HEK293 (cell line): ENCODE data around the gene BEGAIN.
A peak's percentile ranks its signal among the peaks of the same experiment; 100 is the strongest.

Experiments used
- CTCF ChIA-PET: fragments of 350-600 bp; formaldehyde crosslinking; extraction: SDS; loops from one replicate; lab custom pipeline; 2021; ENCODE audit warnings: antibody characterized with exemption; lab: Yijun Ruan, JAX
- POLR2A ChIA-PET: fragments of 300-600 bp; formaldehyde crosslinking; extraction: SDS; loops from one replicate; lab custom pipeline; 2020; ENCODE audit warnings: antibody characterized with exemption, inconsistent platforms; lab: Yijun Ruan, JAX
- H3K27ac ChIP-seq: fragments of 200-500 bp; sonication (Bioruptor generic); 2 replicates; pipeline ENCODE4 v1.5.1; 2014; ENCODE audit warnings: low read depth, low read length, control low read depth, inconsistent platforms; ENCODE audit errors: extremely low read depth
- H3K36me3 ChIP-seq, 2 experiments: fragments of 200-500 bp in 1 of 2; sonication (Bioruptor generic) in 1 of 2; 1 replicate in 1 of 2; 2 replicates in 1 of 2; pipeline ENCODE4 v1.5.1; 2014 to 2017; ENCODE audit warnings: inconsistent platforms in 2 of 2, low read length in 2 of 2; ENCODE audit not compliant: control insufficient read depth in 2 of 2, insufficient read depth in 1 of 2
- H3K4me1 ChIP-seq: fragments of 200-500 bp; sonication (Bioruptor generic); 2 replicates; pipeline ENCODE4 v1.5.1; 2014; ENCODE audit warnings: mild to moderate bottlenecking, low read length, inconsistent platforms; ENCODE audit not compliant: control insufficient read depth, insufficient read depth
- H3K4me3 ChIP-seq: 2 replicates; pipeline ENCODE4 v1.5.1; 2011; ENCODE audit warnings: low read depth, mild to moderate bottlenecking, control low read depth, low read length, moderate library complexity
- H3K9me3 ChIP-seq: fragments of 200-500 bp; sonication (Bioruptor generic); 2 replicates; pipeline ENCODE4 v1.5.1; 2014; ENCODE audit warnings: low read depth, low read length, inconsistent platforms; ENCODE audit not compliant: control insufficient read depth, insufficient read depth
- EGR2 ChIP-seq: fragments of 450-650 bp; formaldehyde crosslinking; IDR thresholded peaks from 2 replicates; pipeline ENCODE4 v1.5.1; 2016; ENCODE audit warnings: low read depth, missing biosample characterization, missing genetic modification characterization
- FEZF1 ChIP-seq: fragments of 450-650 bp; formaldehyde crosslinking; IDR thresholded peaks from 2 replicates; pipeline ENCODE4 v1.5.1; 2016; ENCODE audit warnings: missing biosample characterization, missing genetic modification characterization
- GLI4 ChIP-seq: fragments of 450-650 bp; formaldehyde crosslinking; IDR thresholded peaks from 2 replicates; pipeline ENCODE4 v1.5.1; 2016; ENCODE audit warnings: missing biosample characterization, missing genetic modification characterization
- GLIS1 ChIP-seq: fragments of 450-650 bp; formaldehyde crosslinking; IDR thresholded peaks from 2 replicates; pipeline ENCODE4 v1.5.1; 2016; ENCODE audit warnings: missing biosample characterization, missing genetic modification characterization
- GLIS2 ChIP-seq: fragments of 450-650 bp; formaldehyde crosslinking; IDR thresholded peaks from 2 replicates; pipeline ENCODE4 v1.5.1; 2016; ENCODE audit warnings: missing biosample characterization, missing genetic modification characterization
- KLF1 ChIP-seq: fragments of 450-650 bp; formaldehyde crosslinking; IDR thresholded peaks from 2 replicates; pipeline ENCODE4 v1.5.1; 2016; ENCODE audit warnings: missing biosample characterization, missing genetic modification characterization
- PRDM1 ChIP-seq: fragments of 450-650 bp; formaldehyde crosslinking; IDR thresholded peaks from 2 replicates; pipeline ENCODE4; 2016; ENCODE audit warnings: missing biosample characterization, missing genetic modification characterization
- SALL2 ChIP-seq: fragments of 450-650 bp; formaldehyde crosslinking; IDR thresholded peaks from 2 replicates; pipeline ENCODE4 v1.5.0; 2017; ENCODE audit warnings: missing biosample characterization, mild to moderate bottlenecking, missing genetic modification characterization, borderline replicate concordance
- YY1 ChIP-seq: fragments of 450-650 bp; formaldehyde crosslinking; IDR thresholded peaks from 2 replicates; pipeline ENCODE4 v1.5.1; 2018; ENCODE audit warnings: missing biosample characterization, missing genetic modification characterization
- ZBTB48 ChIP-seq: fragments of 450-650 bp; formaldehyde crosslinking; IDR thresholded peaks from 2 replicates; pipeline ENCODE4 v1.5.1; 2016; ENCODE audit warnings: missing biosample characterization, missing genetic modification characterization
- ZFHX2 ChIP-seq: fragments of 450-650 bp; formaldehyde crosslinking; conservative IDR thresholded peaks from 2 replicates; pipeline ENCODE4 v1.5.1; 2016; ENCODE audit warnings: missing biosample characterization, missing genetic modification characterization
- ZIC2 ChIP-seq: fragments of 450-650 bp; formaldehyde crosslinking; IDR thresholded peaks from 2 replicates; pipeline ENCODE4 v1.5.1; 2016; ENCODE audit warnings: missing biosample characterization, missing genetic modification characterization
- ZNF335 ChIP-seq: fragments of 450-650 bp; formaldehyde crosslinking; conservative IDR thresholded peaks from 2 replicates; pipeline ENCODE4 v1.5.1; 2016; ENCODE audit warnings: missing biosample characterization, missing genetic modification characterization
- ZNF549 ChIP-seq: fragments of 450-650 bp; IDR thresholded peaks from 2 replicates; pipeline ENCODE4 v1.5.1; 2018; ENCODE audit warnings: missing biosample characterization, missing genetic modification characterization, mild to moderate bottlenecking, inconsistent platforms, moderate library complexity
- ZNF571 ChIP-seq: fragments of 450-650 bp; formaldehyde crosslinking; IDR thresholded peaks from 2 replicates; pipeline ENCODE4 v1.5.0; 2017; ENCODE audit warnings: missing biosample characterization, missing genetic modification characterization
- ZNF600 ChIP-seq: fragments of 450-650 bp; formaldehyde crosslinking; IDR thresholded peaks from 2 replicates; pipeline ENCODE4 v1.5.1; 2016; ENCODE audit warnings: missing biosample characterization, missing genetic modification characterization
- ZNF624 ChIP-seq: fragments of 450-650 bp; formaldehyde crosslinking; IDR thresholded peaks from 2 replicates; pipeline ENCODE4 v1.5.1; 2017; ENCODE audit warnings: missing biosample characterization, missing genetic modification characterization
- ZNF654 ChIP-seq: fragments of 450-650 bp; formaldehyde crosslinking; IDR thresholded peaks from 2 replicates; pipeline ENCODE4 v1.5.1; 2016; ENCODE audit warnings: low read depth, missing biosample characterization, missing genetic modification characterization
- TF ChIP-seq, protein P1 (sequence below): fragments of 450-650 bp; formaldehyde crosslinking; IDR thresholded peaks from 2 replicates; pipeline ENCODE4 v1.5.1; 2016; ENCODE audit warnings: missing biosample characterization, missing genetic modification characterization
- TF ChIP-seq, protein P2 (sequence below): fragments of 450-650 bp; formaldehyde crosslinking; IDR thresholded peaks from 2 replicates; pipeline ENCODE4 v1.5.1; 2016; ENCODE audit warnings: missing biosample characterization, missing genetic modification characterization

The BEGAIN gene

DNA sequence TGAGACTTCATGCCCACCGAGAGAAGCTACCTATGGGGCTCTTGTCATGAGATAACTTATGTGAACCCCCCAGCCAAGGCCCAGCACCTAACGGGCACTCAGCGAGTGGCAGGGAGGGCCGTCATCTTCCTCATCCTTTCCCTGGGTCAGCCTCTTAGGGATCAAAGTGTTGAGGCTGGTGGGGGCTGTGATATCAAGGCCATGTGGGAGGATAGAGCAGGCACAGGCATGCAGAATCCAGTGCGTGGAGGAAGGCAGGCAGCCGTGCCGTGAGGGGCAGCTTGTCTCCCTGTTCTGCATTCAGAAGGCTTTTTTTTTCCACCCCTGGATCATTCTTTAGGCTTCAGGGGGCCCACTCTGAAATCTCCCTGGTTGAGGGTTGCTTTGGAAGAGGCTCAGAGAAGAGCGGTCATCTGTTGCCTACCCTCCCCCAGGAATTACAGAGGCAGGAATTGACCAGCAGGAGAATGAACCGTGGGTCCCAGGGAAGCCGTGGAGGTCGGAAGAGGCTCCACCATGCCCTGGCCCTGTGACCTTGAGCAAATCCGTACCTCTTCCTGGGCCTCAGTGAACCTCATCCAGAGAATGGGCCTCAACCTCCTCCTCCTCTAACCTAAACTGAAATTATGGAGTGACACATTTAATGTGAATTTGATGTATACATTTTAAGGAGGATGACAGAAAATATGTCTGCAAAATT lies 62.8 kb downstream of the BEGAIN start:
- ChIA-PET CTCF (interaction anchor here (0.6 to 2.2 kb wide), 11 partner anchors 8 to 416 kb away, joined by 3 to 15 read pairs (median 3); no protein-coding TSS in a partner anchor), POLR2A (no interaction called here)
- H3K27ac ChIP-seq, result no peak overlapping the region
- H3K4me1 ChIP-seq, result no peaks in the 10 kb centered on the region
- H3K4me3 ChIP-seq, result no peak overlapping the region
- H3K36me3 ChIP-seq, result peaks cover 5 to 7% of the 10 kb centered on the region in 2 experiments; a peak in 2 of 3 replicates
- no peaks in the 10 kb centered on the region for H3K9me3 ChIP-seq
- TF ChIP-seq ZFHX2 (tag by site-specific recombination) (peak; percentile 67), EGR2 (tag by site-specific recombination) (peak; percentile 59), KLF1 (tag by site-specific recombination) (no peak)

DNA sequence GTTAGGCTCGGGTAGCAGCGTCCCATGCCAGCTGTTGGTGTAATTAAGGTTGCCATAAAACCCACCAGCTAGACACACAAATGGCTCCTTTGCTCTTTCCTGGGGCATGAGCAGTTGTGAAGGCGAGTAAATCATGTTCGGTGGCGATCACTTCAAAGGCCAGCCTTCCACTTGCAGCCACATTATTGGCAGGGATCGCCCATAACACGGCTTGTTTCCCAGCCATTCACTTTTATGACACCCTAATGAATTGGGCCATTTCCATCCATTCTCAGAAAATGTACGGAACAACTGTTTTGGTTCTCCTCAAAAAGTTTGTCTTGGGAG lies 63.4 kb downstream of the BEGAIN start:
- POLR2A ChIA-PET, result no interaction called here
- Histone ChIP-seq H3K9me3 (no peaks in the 10 kb centered on the region), H3K4me3 (no peak overlapping the region), H3K36me3 (peaks cover 5 to 7% of the 10 kb centered on the region in 2 experiments; a peak in 2 of 3 replicates), H3K27ac (no peak overlapping the region), H3K4me1 (no peaks in the 10 kb centered on the region)
- CTCF ChIA-PET, result interaction anchor here (0.6 to 2.2 kb wide), 7 partner anchors 8 to 129 kb away, joined by 3 to 9 read pairs (median 3); no protein-coding TSS in a partner anchor
- TF ChIP-seq GLIS2, result no peak
- no peak for TF ChIP-seq YY1
- TF ChIP-seq SALL2 (tag by site-specific recombination), result no peak
- TF ChIP-seq FEZF1, result peak; percentile 71; the same call in 1 of the 2 replicates
- TF ChIP-seq ZNF571 (tag by site-specific recombination), result no peak
- TF ChIP-seq ZNF549, result no peak
- no peak for TF ChIP-seq ZBTB48

DNA sequence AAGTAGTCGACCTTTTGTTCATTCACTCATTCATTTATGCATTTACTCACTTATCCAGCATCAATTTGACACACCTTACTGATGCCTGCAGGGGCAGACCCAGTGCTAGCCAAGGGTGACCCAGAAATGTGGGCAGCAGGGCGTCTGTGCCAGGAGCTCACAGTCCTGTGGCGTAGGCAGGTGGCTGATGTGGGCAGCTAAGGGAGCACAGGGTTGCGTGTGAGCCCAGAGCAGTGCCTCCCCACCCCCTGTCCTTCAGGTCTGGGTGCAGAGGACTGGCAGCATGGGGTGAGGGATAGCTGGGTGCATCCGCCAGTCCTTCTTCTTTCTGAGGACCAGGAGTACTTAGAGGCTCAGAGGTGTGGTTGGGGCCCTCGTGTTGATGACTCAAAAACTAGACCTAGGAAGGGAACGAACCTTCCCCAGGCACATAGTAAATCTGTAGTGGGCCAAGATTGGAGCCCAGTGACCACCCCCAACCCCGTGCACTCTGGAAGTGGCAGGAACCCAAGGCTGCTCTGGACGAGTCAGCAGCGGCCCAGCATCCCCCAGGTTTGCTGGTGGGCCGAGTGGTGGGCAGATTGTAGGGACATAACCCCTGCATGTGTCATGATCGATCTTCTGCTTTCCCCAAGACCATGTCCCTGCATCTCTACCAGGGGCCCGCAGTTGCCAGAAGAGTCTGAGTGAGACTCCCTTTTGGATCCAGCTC lies 63.9 kb downstream of the BEGAIN start:
- Histone ChIP-seq H3K9me3 (no peaks in the 10 kb centered on the region), H3K36me3 (peaks cover 5 to 7% of the 10 kb centered on the region in 2 experiments; a peak in 2 of 3 replicates), H3K4me1 (no peaks in the 10 kb centered on the region), H3K4me3 (no peak overlapping the region), H3K27ac (no peak overlapping the region)
- POLR2A ChIA-PET, result no interaction called here
- CTCF ChIA-PET, result interaction anchor here (0.6 to 1.2 kb wide), 4 partner anchors 10 to 124 kb away, joined by 3 to 4 read pairs (median 3); no protein-coding TSS in a partner anchor
- peak; percentile 16; the same call in 1 of the 2 replicates for TF ChIP-seq EGR2 (tag by site-specific recombination)
- no peak for TF ChIP-seq ZNF624 (tag by site-specific recombination)

DNA sequence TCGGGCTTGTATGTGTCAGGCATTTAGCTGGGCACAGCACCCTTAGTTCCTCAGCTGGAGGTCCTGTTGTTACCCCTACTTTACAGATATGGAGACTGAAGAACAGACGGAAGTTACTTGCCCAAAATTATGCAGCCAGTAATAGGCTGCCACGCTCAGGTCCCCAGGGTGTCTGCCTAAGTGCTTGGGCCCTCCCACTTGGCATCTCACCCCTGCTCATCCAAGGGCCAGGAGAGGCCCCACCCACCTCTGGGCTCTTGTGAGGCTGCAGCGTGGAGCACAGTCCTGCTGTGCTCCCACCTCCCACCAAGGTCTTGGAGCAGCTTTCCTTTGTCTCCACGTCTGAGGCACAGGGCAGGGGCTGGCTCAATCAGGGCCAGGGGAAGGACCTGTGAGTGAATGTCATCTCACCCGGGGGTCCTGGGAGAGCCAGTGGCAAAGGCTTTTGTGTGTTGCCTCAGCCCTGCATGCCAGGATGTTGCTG lies 64.6 kb downstream of the BEGAIN start:
- Histone ChIP-seq H3K4me3 (no peak overlapping the region), H3K9me3 (no peaks in the 10 kb centered on the region), H3K27ac (no peak overlapping the region), H3K36me3 (peaks cover 5 to 7% of the 10 kb centered on the region in 2 experiments; a peak in 2 of 3 replicates), H3K4me1 (no peaks in the 10 kb centered on the region)
- ChIA-PET POLR2A (interaction anchor here (0.5 kb wide), 1 partner anchor 237 kb away, joined by 4 read pairs; no protein-coding TSS in a partner anchor), CTCF (interaction anchor here (0.6 kb wide), 1 partner anchor 82 kb away, joined by 3 read pairs; no protein-coding TSS in a partner anchor)
- TF ChIP-seq ZIC2 (peak; percentile 80), ZNF600 (tag by site-specific recombination) (no peak), PRDM1 (no peak), GLI4 (tag by site-specific recombination) (no peak), ZNF654 (tag by site-specific recombination) (no peak), ZFHX2 (tag by site-specific recombination) (peak; percentile 36; the same call in 1 of the 2 replicates), ZNF335 (tag by site-specific recombination) (peak; percentile 54; the same call in 1 of the 2 replicates), GLIS1 (peak; percentile 88), ZNF571 (tag by site-specific recombination) (no peak)
- TF ChIP-seq, protein P1, sequence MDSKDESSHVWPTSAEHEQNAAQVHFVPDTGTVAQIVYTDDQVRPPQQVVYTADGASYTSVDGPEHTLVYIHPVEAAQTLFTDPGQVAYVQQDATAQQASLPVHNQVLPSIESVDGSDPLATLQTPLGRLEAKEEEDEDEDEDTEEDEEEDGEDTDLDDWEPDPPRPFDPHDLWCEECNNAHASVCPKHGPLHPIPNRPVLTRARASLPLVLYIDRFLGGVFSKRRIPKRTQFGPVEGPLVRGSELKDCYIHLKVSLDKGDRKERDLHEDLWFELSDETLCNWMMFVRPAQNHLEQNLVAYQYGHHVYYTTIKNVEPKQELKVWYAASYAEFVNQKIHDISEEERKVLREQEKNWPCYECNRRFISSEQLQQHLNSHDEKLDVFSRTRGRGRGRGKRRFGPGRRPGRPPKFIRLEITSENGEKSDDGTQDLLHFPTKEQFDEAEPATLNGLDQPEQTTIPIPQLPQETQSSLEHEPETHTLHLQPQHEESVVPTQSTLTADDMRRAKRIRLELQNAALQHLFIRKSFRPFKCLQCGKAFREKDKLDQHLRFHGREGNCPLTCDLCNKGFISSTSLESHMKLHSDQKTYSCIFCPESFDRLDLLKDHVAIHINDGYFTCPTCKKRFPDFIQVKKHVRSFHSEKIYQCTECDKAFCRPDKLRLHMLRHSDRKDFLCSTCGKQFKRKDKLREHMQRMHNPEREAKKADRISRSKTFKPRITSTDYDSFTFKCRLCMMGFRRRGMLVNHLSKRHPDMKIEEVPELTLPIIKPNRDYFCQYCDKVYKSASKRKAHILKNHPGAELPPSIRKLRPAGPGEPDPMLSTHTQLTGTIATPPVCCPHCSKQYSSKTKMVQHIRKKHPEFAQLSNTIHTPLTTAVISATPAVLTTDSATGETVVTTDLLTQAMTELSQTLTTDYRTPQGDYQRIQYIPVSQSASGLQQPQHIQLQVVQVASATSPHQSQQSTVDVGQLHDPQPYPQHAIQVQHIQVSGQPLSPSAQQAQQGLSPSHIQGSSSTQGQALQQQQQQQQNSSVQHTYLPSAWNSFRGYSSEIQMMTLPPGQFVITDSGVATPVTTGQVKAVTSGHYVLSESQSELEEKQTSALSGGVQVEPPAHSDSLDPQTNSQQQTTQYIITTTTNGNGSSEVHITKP (tag by site-specific recombination), result 0 out of 2 replicates have a peak, but pooled peaks have one; percentile 11
- TF ChIP-seq, protein P2, sequence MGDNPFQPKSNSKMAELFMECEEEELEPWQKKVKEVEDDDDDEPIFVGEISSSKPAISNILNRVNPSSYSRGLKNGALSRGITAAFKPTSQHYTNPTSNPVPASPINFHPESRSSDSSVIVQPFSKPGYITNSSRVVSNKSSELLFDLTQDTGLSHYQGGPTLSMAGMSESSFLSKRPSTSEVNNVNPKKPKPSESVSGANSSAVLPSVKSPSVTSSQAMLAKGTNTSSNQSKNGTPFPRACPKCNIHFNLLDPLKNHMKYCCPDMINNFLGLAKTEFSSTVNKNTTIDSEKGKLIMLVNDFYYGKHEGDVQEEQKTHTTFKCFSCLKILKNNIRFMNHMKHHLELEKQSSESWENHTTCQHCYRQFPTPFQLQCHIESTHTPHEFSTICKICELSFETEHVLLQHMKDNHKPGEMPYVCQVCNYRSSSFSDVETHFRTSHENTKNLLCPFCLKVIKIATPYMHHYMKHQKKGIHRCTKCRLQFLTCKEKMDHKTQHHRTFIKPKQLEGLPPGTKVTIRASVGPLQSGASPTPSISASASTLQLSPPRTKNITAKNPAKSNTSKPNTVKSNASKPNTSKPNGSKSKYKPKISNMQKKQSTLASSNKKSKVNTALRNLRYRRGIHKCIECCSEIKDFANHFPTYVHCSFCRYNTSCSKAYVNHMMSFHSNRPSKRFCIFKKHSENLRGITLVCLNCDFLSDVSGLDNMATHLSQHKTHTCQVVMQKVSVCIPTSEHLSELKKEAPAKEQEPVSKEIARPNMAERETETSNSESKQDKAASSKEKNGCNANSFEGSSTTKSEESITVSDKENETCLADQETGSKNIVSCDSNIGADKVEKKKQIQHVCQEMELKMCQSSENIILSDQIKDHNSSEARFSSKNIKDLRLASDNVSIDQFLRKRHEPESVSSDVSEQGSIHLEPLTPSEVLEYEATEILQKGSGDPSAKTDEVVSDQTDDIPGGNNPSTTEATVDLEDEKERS (tag by site-specific recombination), result no peak
